ENCODE data around the gene TIMMDC1.

DNA sequence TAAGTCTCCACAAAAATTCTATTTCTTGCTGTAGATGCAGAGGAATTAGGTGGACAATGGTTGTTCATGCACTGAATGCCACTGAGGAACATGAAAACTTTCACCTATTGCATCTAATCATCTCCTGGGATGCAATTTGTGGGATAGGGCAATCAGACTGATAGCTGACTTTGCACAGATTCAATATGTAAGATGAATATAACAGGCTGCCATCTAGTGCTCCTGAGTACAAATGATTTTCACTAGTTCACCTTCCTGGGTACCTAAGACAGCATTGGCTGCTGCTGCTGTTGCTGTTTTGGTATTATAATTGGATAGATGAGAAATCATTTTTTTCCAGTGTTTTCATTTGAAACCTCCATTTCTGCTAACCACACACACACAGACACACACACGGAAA is 19.7 kb downstream of the TIMMDC1 start:
- TF ChIP-seq, protein P1, sequence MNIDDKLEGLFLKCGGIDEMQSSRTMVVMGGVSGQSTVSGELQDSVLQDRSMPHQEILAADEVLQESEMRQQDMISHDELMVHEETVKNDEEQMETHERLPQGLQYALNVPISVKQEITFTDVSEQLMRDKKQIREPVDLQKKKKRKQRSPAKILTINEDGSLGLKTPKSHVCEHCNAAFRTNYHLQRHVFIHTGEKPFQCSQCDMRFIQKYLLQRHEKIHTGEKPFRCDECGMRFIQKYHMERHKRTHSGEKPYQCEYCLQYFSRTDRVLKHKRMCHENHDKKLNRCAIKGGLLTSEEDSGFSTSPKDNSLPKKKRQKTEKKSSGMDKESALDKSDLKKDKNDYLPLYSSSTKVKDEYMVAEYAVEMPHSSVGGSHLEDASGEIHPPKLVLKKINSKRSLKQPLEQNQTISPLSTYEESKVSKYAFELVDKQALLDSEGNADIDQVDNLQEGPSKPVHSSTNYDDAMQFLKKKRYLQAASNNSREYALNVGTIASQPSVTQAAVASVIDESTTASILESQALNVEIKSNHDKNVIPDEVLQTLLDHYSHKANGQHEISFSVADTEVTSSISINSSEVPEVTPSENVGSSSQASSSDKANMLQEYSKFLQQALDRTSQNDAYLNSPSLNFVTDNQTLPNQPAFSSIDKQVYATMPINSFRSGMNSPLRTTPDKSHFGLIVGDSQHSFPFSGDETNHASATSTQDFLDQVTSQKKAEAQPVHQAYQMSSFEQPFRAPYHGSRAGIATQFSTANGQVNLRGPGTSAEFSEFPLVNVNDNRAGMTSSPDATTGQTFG (tag by site-specific recombination; IDR thresholded peaks at IDR 0.05; ENCODE audit: borderline replicate concordance), result no peak
- TF ChIP-seq, protein P2, sequence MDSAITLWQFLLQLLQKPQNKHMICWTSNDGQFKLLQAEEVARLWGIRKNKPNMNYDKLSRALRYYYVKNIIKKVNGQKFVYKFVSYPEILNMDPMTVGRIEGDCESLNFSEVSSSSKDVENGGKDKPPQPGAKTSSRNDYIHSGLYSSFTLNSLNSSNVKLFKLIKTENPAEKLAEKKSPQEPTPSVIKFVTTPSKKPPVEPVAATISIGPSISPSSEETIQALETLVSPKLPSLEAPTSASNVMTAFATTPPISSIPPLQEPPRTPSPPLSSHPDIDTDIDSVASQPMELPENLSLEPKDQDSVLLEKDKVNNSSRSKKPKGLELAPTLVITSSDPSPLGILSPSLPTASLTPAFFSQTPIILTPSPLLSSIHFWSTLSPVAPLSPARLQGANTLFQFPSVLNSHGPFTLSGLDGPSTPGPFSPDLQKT (IDR thresholded peaks at IDR 0.05; ENCODE audit: borderline replicate concordance, low read depth, low read length), result no peak
- no peak for TF ChIP-seq KLF10 (tag by site-specific recombination; IDR thresholded peaks at IDR 0.05)
- TF ChIP-seq, protein P3, sequence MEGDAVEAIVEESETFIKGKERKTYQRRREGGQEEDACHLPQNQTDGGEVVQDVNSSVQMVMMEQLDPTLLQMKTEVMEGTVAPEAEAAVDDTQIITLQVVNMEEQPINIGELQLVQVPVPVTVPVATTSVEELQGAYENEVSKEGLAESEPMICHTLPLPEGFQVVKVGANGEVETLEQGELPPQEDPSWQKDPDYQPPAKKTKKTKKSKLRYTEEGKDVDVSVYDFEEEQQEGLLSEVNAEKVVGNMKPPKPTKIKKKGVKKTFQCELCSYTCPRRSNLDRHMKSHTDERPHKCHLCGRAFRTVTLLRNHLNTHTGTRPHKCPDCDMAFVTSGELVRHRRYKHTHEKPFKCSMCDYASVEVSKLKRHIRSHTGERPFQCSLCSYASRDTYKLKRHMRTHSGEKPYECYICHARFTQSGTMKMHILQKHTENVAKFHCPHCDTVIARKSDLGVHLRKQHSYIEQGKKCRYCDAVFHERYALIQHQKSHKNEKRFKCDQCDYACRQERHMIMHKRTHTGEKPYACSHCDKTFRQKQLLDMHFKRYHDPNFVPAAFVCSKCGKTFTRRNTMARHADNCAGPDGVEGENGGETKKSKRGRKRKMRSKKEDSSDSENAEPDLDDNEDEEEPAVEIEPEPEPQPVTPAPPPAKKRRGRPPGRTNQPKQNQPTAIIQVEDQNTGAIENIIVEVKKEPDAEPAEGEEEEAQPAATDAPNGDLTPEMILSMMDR (tag by site-specific recombination; IDR thresholded peaks at IDR 0.05), result no peak
- no peak for TF ChIP-seq ZNF654 (tag by site-specific recombination; IDR thresholded peaks at IDR 0.05; ENCODE audit: low read depth)
- TF ChIP-seq TCF7L2 (IDR thresholded peaks at IDR 0.05; ENCODE audit: borderline replicate concordance, low read depth, low read length), result no peak
- TF ChIP-seq HOXA7 (CRISPR knock-in tag; IDR thresholded peaks at IDR 0.05; ENCODE audit: borderline replicate concordance), result no peak
